Caco-2 (cell line): ENCODE measurements around the gene TAB3. TPM values are rescaled to one million over a fixed set of nuclear protein-coding genes. Genes with fewer than 3 reads are reported as not detected.

Experiments
- BruUV-seq: library from RNA; stranded (reverse); fragments of 400-500 nt; replicated peaks from 2 replicates; lab custom pipeline; 2021; lab: Mats Ljungman, UMichigan
- CTCF ChIA-PET: fragments of 300-600 bp; sonication (Branson Sonifier 250); formaldehyde crosslinking; loops from one replicate; lab custom pipeline; 2022; ENCODE audit warnings: antibody characterized with exemption; lab: Charles Lee
- POLR2A ChIA-PET: fragments of 300-600 bp; sonication (Branson Sonifier 250); formaldehyde crosslinking; loops from one replicate; lab custom pipeline; 2022; ENCODE audit warnings: antibody characterized with exemption; lab: Charles Lee
- DNase-seq, 2 experiments: peaks; one replicate each; pipeline versions ENCODE4 v3.0.0 to v3.0.0-alpha.2; 2020 to 2022
- H3K27me3 ChIP-seq: replicated peaks from 2 replicates; pipeline ENCODE4 v1.6.0; 2011; ENCODE audit warnings: low read length; ENCODE audit not compliant: control insufficient read depth, insufficient read depth
- H3K36me3 ChIP-seq: 2 replicates; pipeline ENCODE4 v1.5.1; 2011; ENCODE audit warnings: low read length; ENCODE audit not compliant: control insufficient read depth, insufficient read depth
- H3K4me1 ChIP-seq: fragments of 250-450 bp; sonication (Bioruptor Pico); 2 replicates; pipeline ENCODE4 v1.5.1; 2020; ENCODE audit warnings: mild to moderate bottlenecking
- H3K4me3 ChIP-seq: 2 replicates; pipeline ENCODE4 v1.5.1; 2011; ENCODE audit warnings: low read depth, mild to moderate bottlenecking, control low read depth, low read length
- H3K9me3 ChIP-seq: fragments of 250-450 bp; sonication (Bioruptor Pico); 2 replicates; pipeline ENCODE4 v1.5.1; 2020; ENCODE audit warnings: mild to moderate bottlenecking, moderate library complexity
- H3K27ac Mint-ChIP-seq: one replicate; pipeline ENCODE4 v1.8.0; 2022; ENCODE audit warnings: mixed read lengths; ENCODE audit not compliant: unreplicated experiment
- H3K27me3 Mint-ChIP-seq: one replicate; pipeline ENCODE4 v1.8.0; 2022; ENCODE audit warnings: mixed read lengths; ENCODE audit not compliant: insufficient read depth, unreplicated experiment
- H3K36me3 Mint-ChIP-seq: one replicate; pipeline ENCODE4 v1.8.0; 2022; ENCODE audit warnings: mild to moderate bottlenecking, mixed read lengths; ENCODE audit not compliant: insufficient read depth, unreplicated experiment
- H3K4me1 Mint-ChIP-seq: one replicate; pipeline ENCODE4 v1.8.0; 2022; ENCODE audit warnings: low read depth, mixed read lengths; ENCODE audit not compliant: unreplicated experiment
- H3K4me3 Mint-ChIP-seq: one replicate; pipeline ENCODE4 v1.8.0; 2022; ENCODE audit warnings: mild to moderate bottlenecking, moderate library complexity, mixed read lengths; ENCODE audit not compliant: unreplicated experiment
- H3K9me3 Mint-ChIP-seq: one replicate; pipeline ENCODE4 v1.8.0; 2022; ENCODE audit warnings: mixed read lengths; ENCODE audit not compliant: unreplicated experiment
- intact Hi-C: fragments of 100-400 bp; cut with micrococcal nuclease; formaldehyde crosslinking; loops from one replicate; pipeline ENCODE4 v1.10.0; 2022; ENCODE audit not compliant: unreplicated experiment
- total RNA-seq: library from RNA; stranded (reverse); gene quantifications from 2 replicates; pipeline ENCODE4 v1.2.3, GENCODE V29; 2022
- TF ChIP-seq, protein P1 (sequence below), 2 experiments: fragments of 200-600 bp in 1 of 2; IDR thresholded peaks; 1 replicate in 1 of 2; 2 replicates in 1 of 2; pipeline versions ENCODE4 v1.5.1 to v1.8.0; 2011 to 2022; ENCODE audit warnings: antibody characterized with exemption in 1 of 2, control low read depth in 1 of 2, inconsistent platforms in 1 of 2, low read depth in 1 of 2, low read length in 1 of 2, mild to moderate bottlenecking in 1 of 2, moderate library complexity in 1 of 2; ENCODE audit not compliant: insufficient read depth in 1 of 2, severe bottlenecking in 1 of 2, unreplicated experiment in 1 of 2

Gene TAB3
- total RNA-seq, 1 experiment from 2014 or later = 14.8 TPM

DNA sequence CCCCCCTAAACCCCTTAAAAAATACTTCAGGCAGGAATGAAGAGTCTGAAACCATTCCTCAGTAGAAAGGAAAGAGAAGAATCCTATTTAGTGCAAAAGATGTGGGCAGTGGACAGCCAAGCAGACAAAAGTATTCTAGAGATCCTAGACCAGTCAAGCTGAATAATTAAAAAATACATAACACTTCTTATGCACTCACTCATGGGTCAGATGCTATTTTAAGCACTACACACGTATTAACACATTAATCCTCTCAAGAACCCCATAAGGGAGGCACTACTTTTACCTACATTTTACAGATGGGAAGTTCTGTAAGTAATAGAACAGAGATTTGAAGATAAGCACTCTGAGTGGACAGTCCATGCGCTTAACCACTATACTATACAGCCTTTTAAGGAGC, 5.9 kb downstream of the TAB3 start:
- H3K27me3 ChIP-seq = no peaks in the 10 kb centered on the region
- H3K4me1 ChIP-seq = no peaks in the 10 kb centered on the region
- CTCF ChIA-PET = no interaction called here
- no TSS peak for BruUV-seq
- Mint-ChIP-seq H3K36me3 (peaks cover 7% of the 10 kb centered on the region), H3K27ac (no peak overlapping the region), H3K27me3 (no peaks in the 10 kb centered on the region), H3K4me1 (peaks cover 16% of the 10 kb centered on the region), H3K9me3 (no peaks in the 10 kb centered on the region), H3K4me3 (no peak overlapping the region)
- H3K4me3 ChIP-seq = no peak overlapping the region
- H3K9me3 ChIP-seq = no peaks in the 10 kb centered on the region
- no peak for DNase-seq
- TF ChIP-seq, protein P1, sequence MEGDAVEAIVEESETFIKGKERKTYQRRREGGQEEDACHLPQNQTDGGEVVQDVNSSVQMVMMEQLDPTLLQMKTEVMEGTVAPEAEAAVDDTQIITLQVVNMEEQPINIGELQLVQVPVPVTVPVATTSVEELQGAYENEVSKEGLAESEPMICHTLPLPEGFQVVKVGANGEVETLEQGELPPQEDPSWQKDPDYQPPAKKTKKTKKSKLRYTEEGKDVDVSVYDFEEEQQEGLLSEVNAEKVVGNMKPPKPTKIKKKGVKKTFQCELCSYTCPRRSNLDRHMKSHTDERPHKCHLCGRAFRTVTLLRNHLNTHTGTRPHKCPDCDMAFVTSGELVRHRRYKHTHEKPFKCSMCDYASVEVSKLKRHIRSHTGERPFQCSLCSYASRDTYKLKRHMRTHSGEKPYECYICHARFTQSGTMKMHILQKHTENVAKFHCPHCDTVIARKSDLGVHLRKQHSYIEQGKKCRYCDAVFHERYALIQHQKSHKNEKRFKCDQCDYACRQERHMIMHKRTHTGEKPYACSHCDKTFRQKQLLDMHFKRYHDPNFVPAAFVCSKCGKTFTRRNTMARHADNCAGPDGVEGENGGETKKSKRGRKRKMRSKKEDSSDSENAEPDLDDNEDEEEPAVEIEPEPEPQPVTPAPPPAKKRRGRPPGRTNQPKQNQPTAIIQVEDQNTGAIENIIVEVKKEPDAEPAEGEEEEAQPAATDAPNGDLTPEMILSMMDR (IDR thresholded peaks at IDR 0.05; ENCODE audit: insufficient read depth in 1 of 2, low read depth in 1 of 2, low read length in 1 of 2, severe bottlenecking in 1 of 2, unreplicated experiment in 1 of 2) = no peak
- POLR2A ChIA-PET = no interaction called here
- no peaks in the 10 kb centered on the region for H3K36me3 ChIP-seq
- intact Hi-C loops = no loop called here

DNA sequence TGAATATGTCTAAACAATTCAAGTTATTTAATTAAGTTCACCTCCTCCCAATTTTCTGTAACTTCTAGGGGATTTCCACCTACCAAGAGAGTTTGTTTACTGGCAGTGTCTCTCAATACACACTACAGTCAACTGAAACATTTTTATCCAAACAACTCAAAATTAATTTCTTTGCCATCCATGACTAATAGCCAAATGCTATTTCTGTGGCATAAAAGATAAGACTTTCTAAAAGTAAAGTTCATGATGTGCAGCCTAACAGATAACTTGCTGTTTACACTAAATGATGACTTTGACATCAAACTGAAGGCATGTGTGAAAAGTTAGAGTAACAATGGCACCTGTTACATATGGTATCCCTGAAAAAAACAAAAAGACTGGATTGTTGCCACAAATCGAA, 7.3 kb downstream of the TAB3 start:
- CTCF ChIA-PET = no interaction called here
- Mint-ChIP-seq H3K4me1 (peaks cover 18% of the 10 kb centered on the region), H3K36me3 (peaks cover 7% of the 10 kb centered on the region), H3K9me3 (no peaks in the 10 kb centered on the region), H3K4me3 (no peak overlapping the region), H3K27me3 (no peaks in the 10 kb centered on the region), H3K27ac (no peak overlapping the region)
- H3K4me1 ChIP-seq = no peaks in the 10 kb centered on the region
- no peaks in the 10 kb centered on the region for H3K27me3 ChIP-seq
- H3K36me3 ChIP-seq = no peaks in the 10 kb centered on the region
- no peak for DNase-seq
- no peak overlapping the region for H3K4me3 ChIP-seq
- POLR2A ChIA-PET = no interaction called here
- intact Hi-C loops = no loop called here
- H3K9me3 ChIP-seq = no peaks in the 10 kb centered on the region
- BruUV-seq = no TSS peak
- TF ChIP-seq, protein P1 (IDR thresholded peaks at IDR 0.05; ENCODE audit: insufficient read depth in 1 of 2, low read depth in 1 of 2, low read length in 1 of 2, severe bottlenecking in 1 of 2, unreplicated experiment in 1 of 2) = no peak

DNA sequence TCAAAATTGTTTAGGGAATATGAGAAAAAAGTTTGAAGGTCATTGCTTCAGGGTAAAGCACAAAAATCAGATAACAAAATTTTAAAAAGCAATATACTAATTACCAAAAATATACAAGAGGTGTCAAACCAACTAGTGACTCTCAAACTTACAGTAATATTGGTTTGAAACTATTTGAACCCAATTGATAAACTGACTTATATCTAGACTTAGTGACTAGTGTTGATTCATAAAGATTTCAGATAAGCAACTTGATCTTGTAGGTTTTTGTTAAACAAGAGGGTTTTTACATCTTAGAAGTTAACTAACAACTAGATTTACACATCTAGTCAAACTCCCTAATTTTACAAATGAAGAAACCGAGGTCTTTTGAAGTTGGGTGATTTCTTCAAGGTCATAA, 7.7 kb downstream of the TAB3 start:
- Mint-ChIP-seq H3K9me3 (no peaks in the 10 kb centered on the region), H3K36me3 (peaks cover 7% of the 10 kb centered on the region), H3K4me1 (peaks cover 22% of the 10 kb centered on the region), H3K4me3 (no peak overlapping the region), H3K27ac (no peak overlapping the region), H3K27me3 (no peaks in the 10 kb centered on the region)
- H3K9me3 ChIP-seq = no peaks in the 10 kb centered on the region
- intact Hi-C loops = no loop called here
- H3K4me1 ChIP-seq = no peaks in the 10 kb centered on the region
- ChIA-PET POLR2A (no interaction called here), CTCF (no interaction called here)
- BruUV-seq = no TSS peak
- H3K27me3 ChIP-seq = no peaks in the 10 kb centered on the region
- no peak overlapping the region for H3K4me3 ChIP-seq
- H3K36me3 ChIP-seq = no peaks in the 10 kb centered on the region
- no peak for DNase-seq
- TF ChIP-seq, protein P1 (IDR thresholded peaks at IDR 0.05; ENCODE audit: insufficient read depth in 1 of 2, low read depth in 1 of 2, low read length in 1 of 2, severe bottlenecking in 1 of 2, unreplicated experiment in 1 of 2) = no peak
